Mesenchymal stem cell (in vitro differentiated cells and primary cell): Measurements from ENCODE around the gene TMEM151A.

Experiments used
- DNase-seq: peaks from one replicate; pipeline ENCODE4 v3.0.0-alpha.2; 2013
- H2AFZ ChIP-seq: one replicate; pipeline ENCODE4 v1.6.1; 2013; ENCODE audit warnings: low read depth, mild to moderate bottlenecking, control low read depth, inconsistent platforms, low read length, moderate library complexity
- H2AK5ac ChIP-seq: 2 replicates; pipeline ENCODE4 v1.6.1; 2013; ENCODE audit warnings: low read length, moderate library complexity, mild to moderate bottlenecking, inconsistent platforms; ENCODE audit not compliant: severe bottlenecking
- H2BK120ac ChIP-seq: one replicate; pipeline ENCODE4 v1.6.1; 2013; ENCODE audit warnings: low read depth, mild to moderate bottlenecking, inconsistent platforms, low read length, moderate library complexity
- H2BK12ac ChIP-seq, 2 experiments: one replicate each; pipeline ENCODE4 v1.6.1; 2013; ENCODE audit warnings: inconsistent platforms in 2 of 2, low read length in 2 of 2, mild to moderate bottlenecking in 2 of 2, moderate library complexity in 2 of 2, control low read depth in 1 of 2
- H2BK15ac ChIP-seq: one replicate; pipeline ENCODE4 v1.6.1; 2013; ENCODE audit warnings: mild to moderate bottlenecking, low read depth, inconsistent platforms; ENCODE audit not compliant: poor library complexity, severe bottlenecking
- H2BK5ac ChIP-seq: 2 replicates; pipeline ENCODE4 v1.6.1; 2013; ENCODE audit warnings: low read depth, mild to moderate bottlenecking, low read length, control low read depth, inconsistent platforms; ENCODE audit not compliant: poor library complexity, severe bottlenecking
- H3K14ac ChIP-seq, 2 experiments: one replicate each; pipeline ENCODE4 v1.6.1; 2013; ENCODE audit warnings: inconsistent platforms in 2 of 2, low read length in 2 of 2, control low read depth in 1 of 2, mild to moderate bottlenecking in 1 of 2, moderate library complexity in 1 of 2
- H3K18ac ChIP-seq, 2 experiments: one replicate each; pipeline ENCODE4 v1.6.1; 2013; ENCODE audit warnings: inconsistent platforms in 2 of 2, low read length in 2 of 2, control low read depth in 1 of 2, low read depth in 1 of 2, mild to moderate bottlenecking in 1 of 2
- H3K23ac ChIP-seq, 2 experiments: one replicate each; pipeline ENCODE4 v1.6.1; 2013; ENCODE audit warnings: inconsistent platforms in 2 of 2, low read length in 2 of 2, mild to moderate bottlenecking in 2 of 2, moderate library complexity in 2 of 2, control low read depth in 1 of 2
- H3K27ac ChIP-seq: 2 replicates; pipeline ENCODE4 v1.5.1; 2013; ENCODE audit warnings: mild to moderate bottlenecking, moderate library complexity, low read length, control low read depth, inconsistent platforms; ENCODE audit not compliant: poor library complexity, severe bottlenecking
- H3K27me3 ChIP-seq, 2 experiments: 2 replicates each; pipeline versions ENCODE4 v1.6.1 to v1.7.0; 2013; ENCODE audit warnings: low read length in 2 of 2, mild to moderate bottlenecking in 2 of 2, moderate library complexity in 2 of 2, control low read depth in 1 of 2, inconsistent platforms in 1 of 2; ENCODE audit not compliant: control insufficient read depth in 1 of 2, insufficient read depth in 1 of 2
- H3K36me3 ChIP-seq, 2 experiments: 2 replicates each; pipeline versions ENCODE4 v1.6.1 to v1.7.0; 2013; ENCODE audit warnings: low read length in 2 of 2, control low read depth in 1 of 2, inconsistent platforms in 1 of 2, low read depth in 1 of 2, mild to moderate bottlenecking in 1 of 2; ENCODE audit not compliant: insufficient read depth in 2 of 2, control insufficient read depth in 1 of 2
- H3K4ac ChIP-seq, 2 experiments: one replicate each; pipeline ENCODE4 v1.6.1; 2013; ENCODE audit warnings: inconsistent platforms in 2 of 2, low read length in 2 of 2, mild to moderate bottlenecking in 2 of 2, moderate library complexity in 2 of 2, control low read depth in 1 of 2, low read depth in 1 of 2
- H3K4me1 ChIP-seq: 2 replicates; pipeline ENCODE4 v1.6.1; 2013; ENCODE audit warnings: low read depth, low read length, control low read depth; ENCODE audit not compliant: control insufficient read depth, insufficient read depth
- H3K4me2 ChIP-seq: 2 replicates; pipeline ENCODE4 v1.6.1; 2013; ENCODE audit warnings: low read length, mild to moderate bottlenecking, inconsistent platforms; ENCODE audit not compliant: poor library complexity, severe bottlenecking
- H3K4me3 ChIP-seq, 2 experiments: 2 replicates each; pipeline versions ENCODE4 v1.5.1 to v1.7.0; 2013; ENCODE audit warnings: low read length in 2 of 2, mild to moderate bottlenecking in 2 of 2, control low read depth in 1 of 2, low read depth in 1 of 2; ENCODE audit not compliant: insufficient read depth in 1 of 2
- H3K79me1 ChIP-seq: replicated peaks from 2 replicates; pipeline ENCODE4 v1.6.1; 2013; ENCODE audit warnings: mild to moderate bottlenecking, control low read depth, low read length, inconsistent platforms; ENCODE audit not compliant: poor library complexity, severe bottlenecking
- H3K9ac ChIP-seq: 2 replicates; pipeline ENCODE4 v1.7.0; 2013; ENCODE audit warnings: mild to moderate bottlenecking, low read length, moderate library complexity
- H3K9me3 ChIP-seq: 2 replicates; pipeline ENCODE4 v1.7.0; 2013; ENCODE audit warnings: mild to moderate bottlenecking, low read length; ENCODE audit not compliant: control insufficient read depth
- H4K8ac ChIP-seq: one replicate; pipeline ENCODE4 v1.6.1; 2013; ENCODE audit warnings: inconsistent platforms, mild to moderate bottlenecking, low read length, moderate library complexity
- H4K91ac ChIP-seq: one replicate; pipeline ENCODE4 v1.6.1; 2013; ENCODE audit warnings: mild to moderate bottlenecking, low read length, inconsistent platforms
- WGBS: methylation state at CpG from one replicate; pipeline ENCODE4 v1.1.7; 2013; ENCODE audit warnings: mixed read lengths; 5-methylcytosine and 5-hydroxymethylcytosine counted together

TMEM151A gene

DNA sequence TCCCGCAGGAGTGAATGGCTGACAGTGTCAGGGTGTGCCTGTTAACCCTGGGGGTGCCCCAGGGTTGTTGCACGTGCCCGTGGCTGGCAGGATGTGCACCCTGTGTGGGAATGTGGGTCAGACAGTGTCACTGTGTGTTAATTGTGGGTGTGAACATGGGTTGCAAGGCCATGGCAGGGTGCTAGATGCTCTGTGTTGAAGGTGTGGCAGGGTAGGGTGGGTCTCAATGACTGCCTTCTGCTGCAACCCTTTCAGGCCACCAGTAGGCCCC, 36.3 kb downstream of the TMEM151A start:
- Histone ChIP-seq H2BK12ac (peak overlapping the region; percentile 99), H3K9me3 (no peaks in the 10 kb centered on the region), H3K27me3 (no peaks in the 10 kb centered on the region), H3K4me1 (peaks cover 58% of the 10 kb centered on the region), H3K23ac (no peak overlapping the region), H3K4me2 (no peak overlapping the region), H2BK15ac (no peak overlapping the region), H3K79me1 (peaks cover 13% of the 10 kb centered on the region), H3K27ac (peak overlapping the region; percentile 21), H2AFZ (no peak overlapping the region), H3K14ac (peak overlapping the region in 1 of 2 experiments; percentile 88), H2AK5ac (peak overlapping the region; percentile 51), H3K4me3 (peak overlapping the region in 1 of 2 experiments; percentile 60), H4K8ac (peak overlapping the region; percentile 24), H2BK120ac (peak overlapping the region; percentile 65), H2BK5ac (no peak overlapping the region), H3K9ac (peak overlapping the region; percentile 85), H3K36me3 (peaks cover 20 to 25% of the 10 kb centered on the region in 2 experiments), H3K4ac (peak overlapping the region; percentile 92 to 95), H4K91ac (peak overlapping the region; percentile 98), H3K18ac (peak overlapping the region; percentile 96)
- WGBS = 68% methylated on average over 3 of the region's 3 CpGs
- no peak for DNase-seq

DNA sequence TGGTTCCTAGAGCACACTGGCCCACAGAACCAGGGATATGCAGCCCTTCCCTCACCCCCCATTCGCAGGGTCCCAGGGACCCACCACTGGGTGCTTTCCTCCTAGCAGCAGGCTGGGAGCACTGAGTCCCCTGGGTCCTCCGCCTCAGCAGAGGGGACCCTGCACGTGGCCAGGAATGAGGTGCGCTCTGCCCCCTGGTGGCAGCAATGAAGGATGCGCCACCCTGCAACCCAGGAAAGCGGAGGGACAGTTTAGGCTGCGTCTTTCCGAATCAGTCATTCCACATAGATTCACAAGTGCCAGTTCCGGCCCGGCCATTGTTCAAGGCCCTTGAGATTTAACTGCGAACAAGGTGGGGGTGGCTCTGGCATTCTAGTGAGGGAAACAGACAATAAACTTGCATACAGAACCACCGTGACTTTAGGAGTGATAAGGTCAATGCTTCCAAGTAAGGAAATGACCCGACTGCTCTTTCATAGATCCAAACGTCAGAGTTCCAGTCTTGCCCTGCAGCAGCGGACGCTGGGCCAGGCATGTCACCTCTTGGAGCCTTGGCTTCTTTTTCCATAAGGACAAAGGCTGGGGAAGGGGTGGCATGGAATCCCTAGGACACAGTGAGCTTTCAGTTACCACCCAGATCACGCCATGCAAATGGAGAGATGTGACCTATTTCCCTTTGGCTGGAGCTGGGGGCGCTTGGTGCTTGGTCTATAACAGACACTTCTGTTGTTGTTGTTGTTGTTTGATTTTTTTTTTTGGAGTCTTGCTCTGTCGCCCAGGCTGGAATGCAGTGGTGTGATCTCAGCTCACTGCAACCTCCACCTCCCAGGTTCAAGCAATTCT, 36.8 kb downstream of the TMEM151A start:
- H2BK12ac ChIP-seq = peak overlapping the region; percentile 99
- H3K4me1 ChIP-seq = peaks cover 63% of the 10 kb centered on the region
- peak; percentile 86 for DNase-seq
- H4K8ac ChIP-seq = peak overlapping the region; percentile 88
- H2BK15ac ChIP-seq = no peak overlapping the region
- H3K14ac ChIP-seq = peak overlapping the region in 1 of 2 experiments; percentile 88
- peak overlapping the region; percentile 74 for H2BK120ac ChIP-seq
- peak overlapping the region; percentile 40 to 92 for H3K4ac ChIP-seq
- no peak overlapping the region for H2BK5ac ChIP-seq
- H4K91ac ChIP-seq = peak overlapping the region; percentile 98
- no peaks in the 10 kb centered on the region for H3K9me3 ChIP-seq
- peaks cover 26 to 31% of the 10 kb centered on the region in 2 experiments for H3K36me3 ChIP-seq
- H2AK5ac ChIP-seq = peak overlapping the region; percentile 14
- no peaks in the 10 kb centered on the region for H3K27me3 ChIP-seq
- H3K79me1 ChIP-seq = peaks cover 13% of the 10 kb centered on the region
- peak overlapping the region; percentile 85 for H3K9ac ChIP-seq
- peak overlapping the region; percentile 96 for H3K18ac ChIP-seq
- peak overlapping the region in 1 of 2 experiments; percentile 60 for H3K4me3 ChIP-seq
- H2AFZ ChIP-seq = no peak overlapping the region
- H3K27ac ChIP-seq = peak overlapping the region; percentile 34
- WGBS = 10% methylated on average over 19 of the region's 19 CpGs
- H3K23ac ChIP-seq = no peak overlapping the region
- no peak overlapping the region for H3K4me2 ChIP-seq

DNA sequence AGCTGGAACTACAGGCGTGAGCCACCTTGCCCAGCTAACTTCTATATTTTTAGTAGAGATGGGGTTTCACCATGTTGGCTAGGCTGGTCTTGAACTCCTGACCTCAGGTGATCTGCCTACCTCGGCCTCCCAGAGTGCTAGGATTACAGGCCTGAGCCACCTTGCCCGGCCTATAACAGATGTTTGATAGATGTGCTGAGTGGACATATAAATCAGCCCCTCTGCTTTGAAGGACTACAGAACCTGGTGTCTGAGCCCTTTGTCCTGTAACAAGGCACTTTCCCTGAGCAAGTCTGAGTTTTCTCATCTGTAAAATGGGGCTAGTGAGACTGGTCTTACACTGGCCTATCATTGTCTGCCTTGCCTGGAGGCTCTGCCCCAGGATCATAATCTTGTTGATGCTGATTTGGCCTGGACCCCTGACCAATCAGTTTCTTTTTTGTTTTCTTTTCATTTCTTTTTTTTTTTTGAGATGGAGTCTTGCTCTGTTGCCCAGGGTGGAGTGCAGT, 37.5 kb downstream of the TMEM151A start:
- Histone ChIP-seq H3K27ac (no peak overlapping the region), H3K9ac (peak overlapping the region; percentile 85)

DNA sequence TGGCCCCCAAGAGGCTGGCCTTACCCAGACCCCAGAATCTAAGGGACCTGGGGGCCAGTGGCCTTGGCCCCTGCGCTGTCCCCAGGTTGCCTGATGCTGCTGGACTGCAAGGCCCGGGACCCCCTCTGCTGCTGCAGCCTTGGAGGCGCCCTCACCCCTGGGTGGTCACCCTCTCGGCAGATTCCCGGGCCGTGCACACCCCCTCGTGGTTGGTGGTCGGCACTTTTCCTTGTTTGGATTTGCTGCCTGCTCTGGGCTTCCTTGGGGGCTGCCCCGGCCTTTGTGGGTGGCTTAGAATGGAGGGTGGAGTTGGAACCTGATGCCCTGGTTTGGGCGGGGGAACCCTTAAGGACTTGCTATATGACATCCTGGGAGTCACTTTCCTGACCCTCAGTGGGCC, 39.2 kb downstream of the TMEM151A start:
- Histone ChIP-seq H3K14ac (no peak overlapping the region), H3K27ac (no peak overlapping the region), H2BK5ac (no peak overlapping the region), H3K23ac (no peak overlapping the region), H2AFZ (no peak overlapping the region), H3K4me3 (no peak overlapping the region), H2BK120ac (no peak overlapping the region), H3K4ac (no peak overlapping the region), H2BK15ac (no peak overlapping the region), H3K4me2 (no peak overlapping the region), H3K4me1 (peaks cover 67% of the 10 kb centered on the region), H3K79me1 (peaks cover 13% of the 10 kb centered on the region), H3K18ac (no peak overlapping the region), H2AK5ac (peak overlapping the region; percentile 58), H3K27me3 (no peaks in the 10 kb centered on the region), H2BK12ac (no peak overlapping the region), H4K91ac (no peak overlapping the region), H4K8ac (no peak overlapping the region), H3K36me3 (peaks cover 38 to 43% of the 10 kb centered on the region in 2 experiments), H3K9ac (peak overlapping the region; percentile 3), H3K9me3 (no peaks in the 10 kb centered on the region)
- no peak for DNase-seq
- 89% methylated on average over 10 of the region's 10 CpGs for WGBS

More for the DNA sequence above, 37.5 kb downstream of the TMEM151A start:
- WGBS = 93% methylated on average over 3 of the region's 3 CpGs
- H3K14ac ChIP-seq = no peak overlapping the region
- H2BK120ac ChIP-seq = no peak overlapping the region
- no peak overlapping the region for H2BK5ac ChIP-seq
- peaks cover 33 to 38% of the 10 kb centered on the region in 2 experiments for H3K36me3 ChIP-seq
- H3K27me3 ChIP-seq = no peaks in the 10 kb centered on the region
- no peak overlapping the region for H2BK12ac ChIP-seq
- no peak overlapping the region for H3K4me2 ChIP-seq
- no peak for DNase-seq
- no peaks in the 10 kb centered on the region for H3K9me3 ChIP-seq
- peaks cover 70% of the 10 kb centered on the region for H3K4me1 ChIP-seq
- no peak overlapping the region for H3K23ac ChIP-seq
- H3K4me3 ChIP-seq = no peak overlapping the region
- no peak overlapping the region for H3K4ac ChIP-seq
- H4K91ac ChIP-seq = no peak overlapping the region
- no peak overlapping the region for H2AK5ac ChIP-seq
- no peak overlapping the region for H2BK15ac ChIP-seq
- H4K8ac ChIP-seq = peak overlapping the region; percentile 66
- H3K18ac ChIP-seq = peak overlapping the region in 1 of 2 experiments; percentile 11
- H2AFZ ChIP-seq = no peak overlapping the region
- peaks cover 13% of the 10 kb centered on the region for H3K79me1 ChIP-seq
